ENCODE data around the gene TSHZ2.
A peak's percentile ranks its signal among the peaks of the same experiment; 100 is the strongest.

TSHZ2 gene

DNA sequence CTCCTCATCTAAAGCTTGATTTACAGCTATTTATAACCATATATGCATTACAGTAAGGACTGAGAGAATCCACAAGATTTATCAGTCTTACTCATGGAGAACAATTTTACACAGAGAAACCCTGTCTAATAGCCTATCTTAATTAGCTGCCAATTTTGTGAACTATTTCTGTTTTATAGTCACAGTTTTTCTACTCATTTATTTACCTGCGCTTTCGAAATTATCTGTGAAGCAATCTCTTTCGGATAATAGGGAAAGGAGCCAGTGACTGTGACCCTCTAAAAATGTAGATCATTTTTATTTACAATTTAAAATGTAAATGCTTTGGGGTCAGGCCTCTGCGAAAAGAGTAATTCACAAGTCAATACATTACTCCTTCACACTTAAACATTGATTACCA lies 98.1 kb downstream of the TSHZ2 start:
- DNase-seq = no peak

GRCh38 chr20:53070706-53071392 lies 98.7 kb downstream of the TSHZ2 start:
- DNase-seq = no peak

DNA sequence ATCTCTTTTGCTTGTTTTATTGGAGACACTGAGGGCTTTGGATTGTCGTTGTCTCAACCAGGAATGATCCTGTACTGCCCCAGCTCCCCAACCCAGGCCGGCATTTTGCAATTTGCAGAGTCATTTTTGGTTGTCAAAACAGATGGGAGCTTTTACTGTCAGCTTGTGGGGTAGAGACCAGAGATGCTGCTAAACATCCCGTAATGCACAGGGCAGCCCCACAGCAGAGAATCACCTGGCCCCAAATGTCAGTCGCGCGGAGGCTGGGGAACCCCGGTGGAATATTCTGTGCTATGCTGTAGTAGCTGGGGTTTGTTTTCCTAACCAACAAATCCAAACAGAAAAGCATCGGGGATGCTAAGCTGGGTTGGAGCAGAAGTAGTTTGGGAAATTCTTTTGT lies 99.7 kb downstream of the TSHZ2 start:
- DNase-seq = peak; percentile 43 to 47

- DNase-seq = no peak
Observed at GRCh38 chr20:53072923-53073579, 100.9 kb downstream of the TSHZ2 start.

DNA sequence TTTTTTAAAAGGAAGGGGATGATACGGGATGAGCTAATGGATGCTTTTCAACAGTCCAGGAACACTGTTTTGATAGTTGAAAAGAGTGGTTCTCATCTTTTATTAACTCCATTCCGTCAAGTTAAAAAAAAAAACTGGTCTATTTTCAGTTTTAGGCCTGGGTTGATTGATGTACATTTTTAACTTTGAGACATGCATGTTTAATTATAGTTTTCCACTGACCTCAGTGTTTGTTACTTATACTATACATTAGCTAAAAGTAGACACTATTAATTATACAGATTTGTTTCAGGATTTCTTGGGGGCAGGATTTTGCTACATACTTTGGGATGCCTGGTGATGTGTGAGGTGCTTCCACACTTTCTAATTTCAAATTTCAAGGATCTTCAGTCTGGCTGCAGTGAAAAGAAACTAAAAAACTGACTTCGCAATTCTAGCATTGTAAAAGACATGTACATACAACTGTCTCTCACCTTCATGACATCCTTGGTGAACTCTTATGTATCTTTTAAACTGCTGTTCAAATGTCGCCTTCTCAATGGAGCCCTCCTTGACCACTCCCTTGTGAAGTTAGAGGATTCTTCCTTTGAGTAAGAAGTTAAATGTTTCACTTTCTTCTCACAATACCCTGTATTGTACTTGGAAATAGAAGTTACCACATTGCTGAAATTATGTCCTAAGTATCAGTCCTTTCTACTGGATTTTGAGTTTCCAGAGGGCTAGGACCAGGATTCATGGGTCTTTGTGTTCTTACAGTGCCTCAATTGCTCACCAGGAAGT lies 101.7 kb downstream of the TSHZ2 start:
- no peak for DNase-seq

DNA sequence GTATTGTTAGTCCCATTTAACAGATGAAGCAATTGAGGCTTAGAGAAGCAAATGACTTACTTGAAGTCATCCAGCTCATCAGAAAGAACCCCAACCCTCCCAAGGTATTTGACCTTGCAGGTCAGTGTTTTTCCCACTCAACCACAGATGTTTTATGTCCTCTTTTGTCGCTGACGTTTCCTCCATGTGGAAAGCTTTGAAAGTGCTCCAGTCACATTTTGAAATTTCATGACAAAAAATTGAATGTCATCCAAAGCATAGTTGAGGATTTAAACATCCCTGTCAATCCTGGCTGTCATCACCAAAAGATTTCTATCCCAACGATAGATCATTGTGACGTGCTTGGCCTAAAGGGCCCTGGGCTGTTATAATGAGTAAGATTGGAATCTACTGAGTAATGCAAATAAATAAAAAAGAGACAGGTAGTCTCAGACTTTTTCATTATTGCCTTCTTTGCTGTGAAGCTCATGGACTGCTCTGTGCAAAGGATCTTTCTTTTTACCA lies 102.7 kb downstream of the TSHZ2 start:
- no peak for DNase-seq

GRCh38 chr20:53076668-53077067 lies 104.5 kb downstream of the TSHZ2 start:
- no peak for DNase-seq

DNA sequence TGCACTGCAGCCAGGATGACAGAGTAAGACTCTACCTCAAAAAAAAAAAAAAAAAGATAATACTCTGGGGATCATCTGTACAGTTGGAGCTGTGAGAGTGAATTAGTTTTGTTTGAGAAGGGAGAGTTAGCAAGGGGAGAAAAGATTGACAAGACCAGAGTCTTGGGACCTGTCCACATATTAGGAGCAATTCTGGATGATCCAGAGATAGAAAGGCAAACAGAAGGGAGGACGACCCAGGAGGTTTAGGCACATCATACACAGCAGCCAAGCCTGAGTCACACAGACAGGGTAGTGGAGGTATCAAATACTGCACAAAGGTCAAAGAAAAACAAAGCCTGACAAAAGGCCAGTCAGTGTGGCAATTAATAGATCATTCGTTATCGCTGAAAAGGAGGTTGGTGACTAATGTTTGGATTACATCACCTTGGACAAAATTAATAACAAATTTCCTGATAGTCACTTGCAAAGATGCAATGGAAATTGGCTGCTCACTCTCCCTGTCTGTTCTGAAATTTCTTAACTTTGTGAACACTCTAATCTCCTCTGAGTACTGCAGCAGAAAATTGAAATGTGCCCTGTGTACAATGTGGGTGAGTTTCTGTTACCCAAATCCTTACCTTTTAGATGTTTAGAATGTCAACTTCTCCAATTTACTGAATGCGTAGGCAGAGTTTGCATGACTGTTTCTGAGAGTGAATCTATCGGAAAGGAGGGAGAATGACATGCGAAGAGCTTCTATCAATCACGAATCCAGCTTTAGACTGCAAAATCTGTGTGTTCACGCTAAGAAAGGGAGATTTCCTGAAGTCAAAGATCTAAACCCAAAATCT lies 105.4 kb downstream of the TSHZ2 start:
- DNase-seq = peak in 1 of 2 experiments; percentile 43

- DNase-seq = no peak
Observed at GRCh38 chr20:53078761-53079160, 106.6 kb downstream of the TSHZ2 start.

GRCh38 chr20:53079261-53079691 lies 107.1 kb downstream of the TSHZ2 start:
- DNase-seq = no peak

- DNase-seq = no peak
Observed at GRCh38 chr20:53079828-53080686, 107.9 kb downstream of the TSHZ2 start.

DNA sequence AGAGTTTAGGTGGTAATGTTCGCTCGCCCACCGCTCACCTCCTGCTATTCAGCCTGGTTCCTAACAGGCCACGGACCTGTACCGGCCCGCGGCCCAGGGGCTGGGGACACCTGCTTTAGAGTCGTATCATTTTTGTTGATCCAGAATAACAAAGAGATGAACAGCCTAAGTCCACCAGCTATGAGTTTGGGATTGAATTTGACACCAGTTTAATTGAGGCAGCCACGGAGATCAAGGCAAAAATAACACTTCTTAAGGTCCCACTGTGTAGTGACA lies 108.5 kb downstream of the TSHZ2 start:
- no peak for DNase-seq

- DNase-seq = peak in 1 of 2 experiments; percentile 32
Observed at GRCh38 chr20:53080969-53081871, 109.1 kb downstream of the TSHZ2 start.

GRCh38 chr20:53081916-53082863 lies 110.0 kb downstream of the TSHZ2 start:
- DNase-seq = no peak

DNA sequence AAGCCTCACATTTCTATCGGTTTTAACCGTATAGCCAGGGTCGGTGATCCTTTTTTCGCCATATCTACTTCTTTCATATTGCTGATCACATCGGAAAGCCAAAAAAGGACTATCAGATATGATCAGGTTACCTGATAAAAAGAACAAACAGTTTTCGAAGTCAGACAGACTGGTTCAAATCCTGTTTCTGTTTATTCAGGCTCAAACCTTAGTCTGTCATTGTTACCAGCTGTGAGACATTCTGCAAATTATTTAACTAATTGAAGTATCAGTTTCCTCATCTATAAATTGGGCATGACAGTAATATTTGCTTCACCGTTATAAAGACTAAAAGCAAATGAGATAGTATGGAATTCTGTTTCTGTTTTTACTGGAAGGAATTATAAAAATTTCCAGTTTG lies 111.3 kb downstream of the TSHZ2 start:
- DNase-seq = no peak

GRCh38 chr20:53084408-53084997 lies 112.3 kb downstream of the TSHZ2 start:
- DNase-seq = no peak

DNA sequence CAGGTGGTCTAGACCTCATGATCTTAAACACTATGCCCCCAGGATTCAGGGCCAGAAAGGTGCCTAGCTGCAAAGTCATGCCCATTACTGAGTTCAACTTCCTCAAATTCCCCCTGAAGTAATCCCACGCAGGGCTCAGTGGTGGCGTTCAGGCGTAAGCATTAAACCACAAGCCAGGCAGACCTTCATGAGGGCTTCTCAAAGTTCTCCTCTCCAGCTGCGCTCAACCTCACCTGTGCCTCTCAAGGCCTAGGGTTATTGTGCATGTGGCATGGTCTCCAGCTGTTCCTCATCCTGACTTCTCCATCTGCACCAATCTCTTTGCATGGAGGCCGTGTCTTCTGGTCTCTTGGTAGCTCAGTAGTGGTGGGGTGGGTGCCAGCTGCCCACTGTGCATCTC lies 113.6 kb downstream of the TSHZ2 start:
- DNase-seq = no peak

DNA sequence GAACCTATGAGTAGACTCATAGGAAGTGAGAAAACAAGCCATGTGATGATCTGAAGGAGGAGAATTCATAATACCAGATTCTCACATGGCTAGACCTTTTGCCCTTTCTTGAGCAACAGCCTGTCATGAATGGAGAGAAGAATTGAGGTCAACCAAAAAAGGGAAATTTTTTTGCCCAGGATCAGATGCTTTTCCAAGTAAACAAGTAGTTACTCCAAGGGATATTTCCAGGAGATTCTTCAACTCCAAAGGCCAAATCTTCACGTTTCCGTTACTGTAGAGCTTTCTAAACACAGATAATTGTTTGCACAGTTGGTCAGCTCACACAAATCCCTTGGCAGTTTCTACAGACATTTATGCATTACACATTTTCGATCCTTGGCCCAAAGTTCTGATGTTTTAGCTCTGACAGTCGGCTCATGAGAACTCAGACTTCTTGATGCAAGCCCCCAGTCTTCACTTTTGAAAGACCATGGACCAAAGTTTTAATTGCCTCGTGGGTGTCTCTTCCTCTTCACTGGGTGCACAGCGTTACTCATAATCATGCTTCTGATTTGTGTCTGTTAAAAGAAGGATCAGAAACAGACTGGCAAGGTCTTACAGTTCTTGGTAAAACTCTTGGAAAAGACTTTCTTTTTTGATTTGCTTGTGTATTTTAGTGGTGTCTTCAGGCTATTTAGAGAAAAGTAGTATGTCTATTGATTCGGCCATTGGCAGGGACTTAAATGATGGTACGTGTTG lies 115.0 kb downstream of the TSHZ2 start:
- no peak for DNase-seq

DNA sequence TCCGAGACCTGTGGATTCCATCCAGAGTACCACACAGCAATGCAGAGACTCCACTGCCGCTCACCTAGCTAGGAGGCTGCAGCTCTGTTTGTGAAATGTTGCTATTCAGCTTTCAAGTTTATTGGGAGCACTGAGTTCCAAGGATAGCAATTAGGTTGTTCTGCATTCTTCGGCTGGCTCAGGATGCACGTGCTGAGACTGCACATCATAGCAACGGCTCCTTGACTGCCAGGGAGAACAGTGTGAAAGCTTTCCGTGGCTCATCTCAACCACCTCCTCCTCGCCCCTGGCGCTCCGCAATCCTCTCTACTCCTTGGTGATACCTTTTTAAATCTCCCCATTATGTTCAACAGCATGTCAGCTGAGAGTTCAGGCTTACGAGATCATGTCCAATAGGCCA lies 116.6 kb downstream of the TSHZ2 start:
- DNase-seq = no peak
